Uterus (tissue), 4 donors: Measurements from ENCODE around the gene WFDC8. TPM values are rescaled to one million over a fixed set of nuclear protein-coding genes. Genes with fewer than 3 reads are reported as not detected.

Source experiments
- DNase-seq, 2 donors: peaks; one replicate each; pipeline ENCODE4 v3.0.0-alpha.2; 2019 to 2020
- H3K27ac ChIP-seq, 2 donors: fragments of 200-600 bp; sonication (generic); 1 replicate in 1 of 2; 2 replicates in 1 of 2; pipeline ENCODE4 v1.5.1; 2016 to 2018
- H3K27me3 ChIP-seq, 2 donors: fragments of 200-600 bp; sonication (generic); one replicate each; pipeline ENCODE4 v1.5.1; 2018 to 2019; ENCODE audit warnings: control low read depth in 1 of 2
- H3K36me3 ChIP-seq, 2 donors: fragments of 200-600 bp; sonication (generic); one replicate each; pipeline ENCODE4 v1.5.1; 2019; ENCODE audit warnings: control low read depth in 1 of 2
- H3K4me1 ChIP-seq, 2 donors: fragments of 200-600 bp; sonication (generic); one replicate each; pipeline ENCODE4 v1.5.1; 2018 to 2019; ENCODE audit warnings: control low read depth in 1 of 2
- H3K4me3 ChIP-seq, 2 donors: fragments of 200-600 bp; sonication (generic); 1 replicate in 1 of 2; 2 replicates in 1 of 2; pipeline ENCODE4 v1.5.1; 2018 to 2019; ENCODE audit warnings: mild to moderate bottlenecking in 1 of 2
- H3K9me3 ChIP-seq, 2 donors: fragments of 200-600 bp; sonication (generic); one replicate each; pipeline ENCODE4 v1.5.1; 2019; ENCODE audit warnings: control low read depth in 1 of 2
- CTCF ChIP-seq, 4 experiments: fragments of 200-600 bp in 2 of 4; fragments of 450-650 bp in 2 of 4; sonication (generic) in 2 of 4; IDR thresholded peaks; one replicate each; pipeline ENCODE4 v1.5.1; 2016 to 2019; ENCODE audit warnings: antibody characterized with exemption in 4 of 4, mild to moderate bottlenecking in 2 of 4, moderate library complexity in 1 of 4
- POLR2A ChIP-seq, 2 donors: fragments of 450-650 bp; IDR thresholded peaks; one replicate each; pipeline ENCODE4 v1.6.1; 2016; ENCODE audit warnings: antibody characterized with exemption in 2 of 2, mild to moderate bottlenecking in 1 of 2, moderate library complexity in 1 of 2
- intact Hi-C: fragments of 100-400 bp; cut with DNase I; formaldehyde crosslinking; loops from one replicate; pipeline ENCODE4 v1.15.1; 2023; ENCODE audit warnings: low total_unique reads
- total RNA-seq, 4 donors: library from RNA; depleted of rRNA in 3 of 4; stranded (reverse); fragments of >200 nt in 3 of 4; gene quantifications; one replicate each; pipeline versions ENCODE4 v1.1.0 to v1.2.4, GENCODE V29; 2014 to 2023
- donor health status: DM: yes; HTN: yes; CAD: no.

The WFDC8 gene
- total RNA-seq, 4 donors from 2014 or later: not detected

- H3K9me3 ChIP-seq: no peaks in the 10 kb centered on the region
- no peak for DNase-seq
- H3K4me1 ChIP-seq: no peaks in the 10 kb centered on the region
- H3K27ac ChIP-seq: no peak overlapping the region
- intact Hi-C loops: no loop called here
- no peaks in the 10 kb centered on the region for H3K36me3 ChIP-seq
- TF ChIP-seq CTCF (IDR thresholded peaks at IDR 0.05) (no peak), POLR2A (IDR thresholded peaks at IDR 0.05) (no peak)
- no peak overlapping the region for H3K4me3 ChIP-seq
- H3K27me3 ChIP-seq: no peaks in the 10 kb centered on the region
Measured at GRCh38 chr20:45550765-45551164, 28.3 kb downstream of the WFDC8 start.

DNA sequence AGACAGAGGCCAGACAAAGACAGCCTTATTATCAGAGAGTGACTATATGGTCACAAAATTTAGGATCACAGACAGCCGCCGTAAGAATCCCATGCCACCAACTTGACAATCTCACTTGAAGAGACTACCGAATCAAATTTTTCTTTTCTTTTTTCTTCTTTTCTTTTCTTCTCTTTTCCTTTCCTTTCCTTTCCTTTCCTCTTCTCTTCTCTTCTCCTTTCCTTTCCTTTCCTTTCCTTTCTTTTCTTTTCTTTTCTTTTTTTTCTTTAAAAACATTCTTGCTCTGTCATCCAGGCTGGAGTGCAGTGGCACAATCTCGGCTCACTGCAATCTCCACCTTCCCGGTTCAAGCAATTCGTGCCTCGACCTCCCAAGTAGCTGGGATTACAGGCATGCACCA lies 30.7 kb downstream of the WFDC8 start:
- Histone ChIP-seq H3K36me3 (no peaks in the 10 kb centered on the region), H3K27me3 (no peaks in the 10 kb centered on the region), H3K4me1 (no peaks in the 10 kb centered on the region), H3K27ac (no peak overlapping the region), H3K9me3 (no peaks in the 10 kb centered on the region), H3K4me3 (no peak overlapping the region)
- intact Hi-C loops: no loop called here
- TF ChIP-seq CTCF (IDR thresholded peaks at IDR 0.05) (no peak), POLR2A (IDR thresholded peaks at IDR 0.05) (no peak)
- no peak for DNase-seq

DNA sequence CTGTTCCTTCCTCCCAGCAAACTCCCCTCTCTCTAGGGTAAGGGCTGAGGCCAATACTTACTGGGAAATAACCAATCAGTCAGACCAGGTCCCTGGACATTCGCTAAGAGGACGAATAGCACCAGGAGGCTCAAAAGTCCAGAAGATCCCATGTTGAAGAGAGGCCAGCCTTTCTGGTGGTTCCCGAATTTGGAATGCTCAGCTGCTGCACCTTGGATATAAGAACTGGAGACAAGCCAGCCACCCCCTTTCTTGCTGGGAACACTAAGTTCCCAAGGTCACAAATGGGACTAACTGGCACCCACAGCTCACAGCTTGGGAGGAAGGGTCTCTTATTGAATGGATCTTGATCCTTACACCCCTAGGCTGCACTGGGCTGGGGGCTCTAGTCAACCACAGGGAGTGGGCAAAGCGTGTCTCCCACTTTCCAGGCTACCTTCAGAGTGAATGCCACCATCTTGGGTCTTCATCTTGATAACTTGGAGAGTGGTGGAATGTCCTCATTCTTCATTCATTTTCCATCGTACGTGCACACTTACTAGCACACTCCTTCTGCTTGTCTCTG lies 31.8 kb downstream of the WFDC8 start, which contains the start of gene EPPIN:
Gene EPPIN, minus strand, starts transcription at position 196 of the 565 bp plus-strand sequence. Its CDS starts 44 bp downstream, at position 152.
- Histone ChIP-seq H3K36me3 (no peaks in the 10 kb centered on the region), H3K27me3 (no peaks in the 10 kb centered on the region), H3K4me1 (no peaks in the 10 kb centered on the region), H3K9me3 (no peaks in the 10 kb centered on the region), H3K27ac (no peak within 1 kb of the TSS), H3K4me3 (no peak within 1 kb of the TSS)
- no peak for DNase-seq
- no peak for TF ChIP-seq CTCF (IDR thresholded peaks at IDR 0.05)
- no peak for TF ChIP-seq POLR2A (IDR thresholded peaks at IDR 0.05)
- intact Hi-C loops: no loop called here

DNA sequence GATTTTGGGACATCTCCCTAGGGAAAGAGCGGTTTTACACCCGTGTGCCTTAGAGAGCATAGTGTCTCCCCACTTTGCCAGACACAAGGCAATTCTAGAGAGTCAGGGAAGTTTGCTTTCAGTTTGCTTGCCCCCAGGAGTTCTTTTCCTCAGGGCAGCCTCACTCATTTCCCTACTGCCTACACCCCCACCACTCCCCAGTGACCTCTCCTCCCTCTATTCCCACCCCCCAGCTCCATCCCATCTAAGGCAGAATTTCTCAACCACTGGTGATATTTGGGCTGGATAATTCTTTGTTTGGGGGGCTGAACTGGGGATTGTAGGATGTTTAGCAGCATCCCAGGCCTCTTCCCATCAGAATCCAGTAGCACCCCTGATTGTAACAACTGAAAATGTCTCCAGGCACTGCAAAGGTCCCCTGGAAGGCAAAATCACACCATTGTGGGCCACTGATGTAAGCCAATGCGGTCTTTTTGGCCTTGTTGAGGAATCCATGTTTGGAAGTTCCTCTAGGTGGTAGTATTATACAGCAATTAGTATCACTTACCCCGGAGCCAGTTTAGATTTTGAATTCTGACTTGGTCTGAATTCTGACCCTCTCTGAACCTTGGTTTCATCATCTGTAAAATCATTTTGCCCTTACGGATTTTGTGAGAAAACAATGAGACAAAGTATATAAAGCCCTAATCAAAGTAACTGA lies 33.2 kb downstream of the WFDC8 start:
- Histone ChIP-seq H3K27me3 (no peaks in the 10 kb centered on the region), H3K27ac (no peak overlapping the region), H3K4me3 (no peak overlapping the region), H3K36me3 (no peaks in the 10 kb centered on the region), H3K9me3 (no peaks in the 10 kb centered on the region), H3K4me1 (no peaks in the 10 kb centered on the region)
- no peak for DNase-seq
- intact Hi-C loops: no loop called here
- TF ChIP-seq CTCF (IDR thresholded peaks at IDR 0.05) (peak in 3 of 4 experiments; percentile 12 to 33 (median 16)), POLR2A (IDR thresholded peaks at IDR 0.05) (no peak)

DNA sequence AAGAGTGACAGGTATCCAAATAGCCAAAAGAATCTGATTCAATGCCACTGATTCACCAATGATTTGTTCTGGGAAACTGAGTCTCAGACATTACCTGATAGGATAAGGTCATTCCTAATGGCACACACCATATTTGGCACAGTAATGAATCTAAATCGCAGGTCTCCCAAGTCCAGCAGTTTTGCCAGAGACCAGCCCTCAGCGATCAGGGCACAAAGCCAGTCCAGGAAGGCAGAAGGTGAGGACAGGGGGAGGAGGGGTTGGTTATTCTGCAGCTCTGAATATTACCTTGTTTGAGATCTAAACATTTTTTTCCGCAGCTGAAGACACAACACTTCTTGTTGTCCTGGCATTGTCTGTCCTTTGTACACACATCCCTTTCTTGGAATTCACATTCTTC lies 33.7 kb downstream of the WFDC8 start:
- intact Hi-C loops: no loop called here
- Histone ChIP-seq H3K36me3 (no peaks in the 10 kb centered on the region), H3K4me3 (no peak overlapping the region), H3K27me3 (no peaks in the 10 kb centered on the region), H3K9me3 (no peaks in the 10 kb centered on the region), H3K27ac (no peak overlapping the region), H3K4me1 (no peaks in the 10 kb centered on the region)
- DNase-seq: no peak
- TF ChIP-seq POLR2A (IDR thresholded peaks at IDR 0.05) (no peak), CTCF (IDR thresholded peaks at IDR 0.05) (no peak)
